SK-N-SH treated with all-trans-retinoic acid at 6 μM for 48 hours (cell line): ENCODE data around the gene LRFN5.

Source experiments
- ARNTL ChIP-seq: fragments of 450-650 bp; formaldehyde crosslinking; IDR thresholded peaks from 2 replicates; pipeline ENCODE4 v1.5.0; 2020; ENCODE audit warnings: low read depth, mild to moderate bottlenecking, moderate library complexity, borderline replicate concordance
- ZFP3 ChIP-seq: fragments of 250-450 bp; sonication (Bioruptor Pico); IDR thresholded peaks from 2 replicates; pipeline ENCODE4 v1.5.0; 2020; ENCODE audit warnings: mild to moderate bottlenecking, moderate library complexity
- ZNF8 ChIP-seq: fragments of 450-650 bp; formaldehyde crosslinking; IDR thresholded peaks from 2 replicates; pipeline ENCODE4 v1.5.0; 2020; ENCODE audit warnings: mild to moderate bottlenecking, moderate library complexity

DNA sequence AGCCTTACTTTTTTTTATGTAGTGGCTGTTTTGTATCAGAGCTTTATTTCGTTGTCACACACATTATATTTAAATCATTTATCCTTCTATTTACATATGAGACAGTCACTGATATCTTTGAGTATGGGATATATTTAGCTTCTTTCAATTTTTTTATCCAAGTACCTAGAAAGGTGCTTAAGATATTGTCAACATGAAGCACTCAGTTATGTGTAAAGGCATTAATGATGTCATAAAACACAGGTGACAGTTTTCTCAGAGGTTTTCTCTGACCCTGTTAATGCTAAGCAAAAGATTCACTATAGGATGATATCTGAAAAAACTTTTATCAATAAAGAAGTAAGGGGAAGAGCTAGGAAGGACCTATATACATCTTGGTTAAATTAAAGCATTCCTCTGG lies 23.2 kb downstream of the LRFN5 start:
- TF ChIP-seq ZFP3 (no peak), ZNF8 (CRISPR knock-in tag) (no peak), ARNTL (CRISPR knock-in tag) (no peak)
